Frontal cortex (tissue), 4 donors: ENCODE measurements around the gene GPN2. TPM values are rescaled to one million over a fixed set of nuclear protein-coding genes. Genes with fewer than 3 reads are reported as not detected.

Source experiments
- DNase-seq, 2 donors: peaks; one replicate each; pipeline ENCODE4 v3.0.0; 2012; ENCODE audit warnings: low spot score in 2 of 2
- FAIRE-seq: peaks from 2 replicates; lab custom pipeline; 2012; peaks lifted over from hg19 to GRCh38; lab: Jason Lieb, UNC
- total RNA-seq: library from RNA; depleted of rRNA; stranded (reverse); fragments of >200 nt; gene quantifications from one replicate; pipeline ENCODE4 v1.2.3, GENCODE V29; 2014
- donor health status: control.
- donor health status: control.
- donor health status: control.

The GPN2 gene
- total RNA-seq, result 8.6 TPM

DNA sequence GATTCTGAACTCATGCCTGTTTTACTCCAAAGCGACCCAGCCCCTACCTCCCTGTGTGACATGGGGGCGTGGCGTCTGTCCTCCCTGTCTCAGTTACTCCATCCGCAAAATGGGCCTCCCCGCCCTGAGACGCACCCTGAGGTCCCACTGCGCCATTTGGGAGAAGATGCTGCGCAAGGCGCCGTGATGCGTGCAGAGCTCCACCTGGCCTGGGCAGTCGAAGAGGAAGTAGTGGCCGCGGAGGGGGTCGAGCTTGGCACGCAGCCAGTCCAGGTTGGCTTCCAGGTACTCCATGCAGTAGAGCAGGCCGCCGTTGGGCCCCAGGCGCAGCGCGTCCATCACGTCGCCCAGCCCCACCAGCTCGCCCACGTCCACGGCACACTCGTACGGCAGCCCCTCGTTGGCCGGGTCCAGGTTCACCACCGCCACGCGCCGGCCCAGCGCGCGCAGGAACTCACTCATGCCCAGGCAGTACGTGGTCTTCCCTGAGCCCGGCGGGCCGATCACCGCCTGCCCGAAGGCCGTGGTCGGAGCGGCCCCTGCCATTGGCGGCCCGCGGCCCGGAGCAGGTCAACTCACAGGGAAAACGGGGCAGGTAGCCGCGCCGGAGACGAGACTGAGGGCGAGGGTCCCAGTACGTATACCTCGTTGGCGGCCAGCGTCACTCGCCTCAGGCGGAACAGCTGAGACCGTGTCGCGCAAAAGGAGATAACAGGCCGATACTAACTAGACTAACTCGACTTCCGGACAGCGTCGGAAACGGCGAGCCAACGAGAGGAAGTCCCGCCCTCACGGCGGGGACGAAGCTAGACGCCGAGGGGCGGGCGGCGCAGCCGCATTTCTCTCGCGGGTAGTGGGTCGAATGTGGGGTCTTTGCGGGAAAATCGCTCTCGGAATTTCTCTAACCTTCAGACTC, at the start of gene GPN2:
TSS of gene GPN2 (minus strand) at position 733 of the 916 bp plus-strand sequence. CDS start at position 546, 187 bp downstream.
- no peak for FAIRE-seq
- peak; percentile 88 to 92 for DNase-seq

DNA sequence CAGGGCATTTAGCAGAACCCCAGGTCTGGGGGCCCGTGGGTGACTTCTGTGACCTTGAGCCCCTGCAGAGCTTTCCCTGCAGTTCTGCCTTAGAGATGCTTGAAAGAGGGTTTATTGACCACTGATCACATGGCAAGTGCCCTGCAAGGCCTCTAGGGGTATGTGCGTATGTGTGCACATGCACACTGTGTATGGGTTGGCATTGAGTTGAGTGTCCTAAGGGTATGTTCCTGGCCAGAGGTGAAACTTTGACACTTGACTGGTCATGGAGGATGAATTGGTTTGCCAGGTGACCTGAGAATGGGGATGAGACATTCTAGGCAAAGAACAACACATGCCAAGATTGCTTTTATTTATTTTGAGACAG, 48.6 kb upstream of the GPN2 start:
- no peak for FAIRE-seq
- DNase-seq, result no peak

DNA sequence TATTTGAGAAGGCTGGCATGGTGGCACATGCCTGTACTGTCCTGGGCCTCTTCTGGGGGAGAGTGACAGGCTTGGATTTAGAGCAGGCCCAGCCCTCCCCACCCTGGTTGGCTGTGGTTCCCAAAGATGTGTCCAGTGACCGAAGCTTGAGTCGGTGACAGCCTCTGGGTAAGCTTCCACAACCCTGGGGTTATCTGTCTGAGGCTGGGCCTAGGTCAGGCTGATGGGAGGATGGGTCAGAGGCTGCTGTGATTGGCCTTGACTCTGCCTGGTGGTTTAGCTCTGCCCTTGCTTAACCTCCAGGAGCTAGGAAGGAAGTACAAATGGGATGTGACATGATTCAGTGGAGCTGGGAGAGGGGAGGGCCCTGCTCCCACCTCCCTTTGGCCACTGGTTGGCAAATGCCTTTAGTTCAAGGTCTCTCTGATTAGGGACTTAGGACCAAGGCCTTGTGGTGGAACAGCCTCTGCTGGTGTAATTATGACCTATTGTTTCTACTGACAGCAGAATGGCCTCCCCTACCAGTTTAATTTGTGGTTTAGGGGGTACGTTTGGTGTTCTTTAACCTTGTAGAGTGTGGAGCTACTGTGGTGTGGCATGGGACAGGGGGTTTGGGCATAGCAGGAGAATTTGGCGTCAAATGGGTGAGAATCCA, 48.0 kb upstream of the GPN2 start:
- FAIRE-seq (no peak), DNase-seq (no peak)

DNA sequence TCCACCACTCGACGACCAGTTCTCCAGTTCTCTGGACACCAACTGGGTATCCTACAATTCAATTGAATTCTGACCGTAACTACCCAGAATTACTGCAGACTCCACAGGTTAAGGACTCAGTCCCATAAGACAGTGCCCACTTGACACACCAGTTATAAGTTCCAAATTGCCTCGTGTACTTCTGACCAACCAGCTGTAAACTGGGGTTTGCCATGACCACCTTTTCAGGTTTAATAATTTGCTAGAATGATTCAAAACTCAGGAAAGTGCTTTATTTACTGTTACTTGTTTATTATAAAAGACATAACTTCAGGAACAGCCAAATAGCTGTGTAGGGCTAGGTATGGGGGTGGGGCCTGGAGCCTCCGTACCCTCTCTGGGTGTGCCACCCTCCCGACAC, 46.7 kb upstream of the GPN2 start:
- FAIRE-seq, result no peak
- DNase-seq, result no peak

DNA sequence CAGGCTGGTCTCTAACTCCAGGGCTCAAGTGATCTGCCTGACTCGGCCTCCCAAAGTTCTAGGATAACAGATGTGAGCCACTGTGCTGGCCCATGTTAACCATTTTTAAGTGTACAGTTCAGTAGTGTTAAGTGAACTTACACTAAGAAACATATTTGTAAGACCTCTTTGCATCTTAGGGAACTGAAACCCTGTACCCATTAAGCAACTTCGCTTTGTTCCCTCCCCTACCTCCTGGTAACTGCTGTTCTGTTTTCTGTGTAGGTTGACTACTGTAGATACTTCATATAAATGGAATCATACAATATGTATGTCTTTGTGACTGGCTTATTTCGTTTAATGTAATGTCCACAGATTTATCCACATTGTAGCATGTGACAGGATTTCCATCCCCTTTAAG, 42.4 kb upstream of the GPN2 start:
- FAIRE-seq (no peak), DNase-seq (no peak)

DNA sequence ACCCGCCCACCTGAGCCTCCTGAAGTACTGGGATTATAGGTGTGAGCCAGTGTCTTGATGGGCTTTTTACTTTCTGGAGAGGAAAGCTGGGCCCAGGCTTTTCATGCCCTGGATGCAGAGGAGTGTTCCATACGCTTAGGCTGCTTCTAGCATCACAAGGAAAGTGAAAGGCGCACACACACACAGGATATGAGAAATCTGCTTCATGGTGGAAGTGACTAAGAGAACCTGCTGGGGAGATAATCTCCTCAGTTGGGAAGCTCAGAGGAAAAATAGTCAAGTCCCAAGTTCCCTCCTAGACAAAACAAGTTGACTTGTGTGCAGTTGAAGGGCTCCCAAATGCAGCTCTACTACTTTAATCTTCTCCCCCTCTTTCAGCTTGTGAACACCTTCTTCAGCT, 33.6 kb upstream of the GPN2 start:
- FAIRE-seq (no peak), DNase-seq (no peak)

DNA sequence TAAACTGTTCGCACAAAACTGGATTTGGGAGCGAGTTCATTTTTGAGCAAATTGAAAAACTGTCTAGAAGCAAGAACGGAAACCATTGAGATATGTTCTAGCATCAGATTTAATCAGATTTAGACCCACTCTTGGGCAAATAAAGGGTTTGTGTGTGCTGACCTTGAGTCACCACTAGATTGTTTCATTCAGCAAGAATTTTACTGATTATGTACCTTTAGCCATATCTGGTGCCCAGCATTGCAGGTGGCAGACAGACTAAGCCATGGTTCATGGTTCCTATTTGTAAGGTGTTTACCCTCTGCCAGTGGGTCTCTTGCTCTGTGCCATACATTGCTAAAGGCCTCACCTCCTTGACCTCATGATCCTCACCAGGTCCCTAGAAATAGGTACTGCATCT, 32.8 kb upstream of the GPN2 start:
- FAIRE-seq, result no peak

DNA sequence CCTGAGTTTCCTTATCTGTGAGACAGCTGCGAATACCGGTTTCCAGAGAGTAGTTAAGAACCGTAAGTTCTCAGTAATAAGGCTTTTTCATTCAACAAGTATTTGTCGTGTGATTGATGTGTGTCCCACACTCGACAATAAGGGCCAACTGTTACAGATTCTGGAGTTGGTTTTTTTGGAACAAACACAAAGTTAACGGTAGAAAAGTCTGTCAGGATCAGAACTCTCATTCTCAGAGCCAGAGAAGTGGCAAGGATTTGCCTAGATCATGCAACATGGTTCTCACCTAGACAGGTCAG, 32.3 kb upstream of the GPN2 start:
- DNase-seq (no peak), FAIRE-seq (no peak)

More for the DNA sequence above, 32.8 kb upstream of the GPN2 start:
- DNase-seq, result no peak

DNA sequence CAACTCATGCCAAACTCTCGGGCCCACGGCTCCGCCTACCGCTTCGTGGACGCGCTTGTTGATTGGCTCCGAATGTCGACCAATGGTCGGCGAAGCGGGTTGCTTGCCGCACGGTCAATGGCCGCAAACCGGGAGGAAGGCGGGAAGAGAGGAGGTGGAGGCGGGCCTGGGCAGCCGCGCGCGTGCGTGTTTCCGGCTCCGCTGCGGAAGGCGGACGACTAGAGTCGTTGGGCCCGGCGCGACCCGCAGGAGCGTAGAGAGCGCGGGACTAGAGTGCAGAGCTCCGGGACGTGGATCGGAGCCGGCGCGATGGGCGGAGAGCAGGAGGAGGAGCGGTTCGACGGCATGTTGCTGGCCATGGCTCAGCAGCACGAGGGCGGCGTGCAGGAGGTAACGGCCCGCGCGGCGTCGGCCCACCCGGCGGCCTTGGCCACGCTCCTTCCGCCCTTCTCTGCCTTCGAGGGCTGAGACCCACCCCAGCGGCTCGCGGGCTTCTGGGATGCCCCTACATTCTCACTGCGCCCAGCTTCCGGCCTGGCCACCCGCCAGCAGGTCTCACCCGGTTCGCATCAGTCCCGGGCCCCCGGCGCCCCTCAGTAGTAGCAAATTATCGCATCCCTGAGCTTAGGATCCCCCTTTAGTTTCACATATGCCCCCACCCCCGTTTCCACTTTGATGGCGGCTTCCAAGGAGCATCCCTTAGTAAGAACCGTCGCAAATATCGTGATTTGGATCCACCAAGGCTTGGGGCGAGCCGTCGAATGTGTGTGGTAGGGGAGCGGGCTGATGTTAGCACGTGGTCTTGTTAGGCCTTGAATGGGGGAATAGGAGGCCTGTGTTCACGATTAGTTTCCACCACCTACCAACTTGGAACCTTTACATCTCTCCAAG, 31.7 kb upstream of the GPN2 start, which contains the start of gene NUDC:
TSS of gene NUDC (plus strand) at position 204 of the 891 bp plus-strand sequence. CDS start at position 310, 106 bp downstream.
- FAIRE-seq (peak; percentile 98), DNase-seq (peak; percentile 95 to 98)

DNA sequence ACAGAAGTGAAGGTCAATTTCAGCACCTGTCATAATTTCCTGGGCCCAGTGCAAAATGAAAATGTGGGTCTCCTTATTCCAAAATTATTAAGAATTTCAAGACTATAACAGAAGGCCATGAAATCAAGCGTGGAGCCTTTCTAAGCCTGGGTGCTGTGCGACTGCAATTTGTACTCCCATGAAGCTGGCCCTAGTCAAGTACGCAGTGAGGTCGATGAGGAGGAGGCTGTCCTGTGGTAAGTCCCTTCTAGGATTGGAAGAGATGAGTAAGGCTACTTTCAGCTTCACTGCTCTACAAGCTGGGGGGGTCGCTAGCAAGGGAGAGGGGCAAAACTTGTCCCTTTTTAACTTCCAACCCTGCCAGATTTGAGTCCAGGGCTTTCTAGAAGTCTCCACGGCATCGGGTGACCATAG, 31.1 kb upstream of the GPN2 start:
- DNase-seq (no peak), FAIRE-seq (no peak)

DNA sequence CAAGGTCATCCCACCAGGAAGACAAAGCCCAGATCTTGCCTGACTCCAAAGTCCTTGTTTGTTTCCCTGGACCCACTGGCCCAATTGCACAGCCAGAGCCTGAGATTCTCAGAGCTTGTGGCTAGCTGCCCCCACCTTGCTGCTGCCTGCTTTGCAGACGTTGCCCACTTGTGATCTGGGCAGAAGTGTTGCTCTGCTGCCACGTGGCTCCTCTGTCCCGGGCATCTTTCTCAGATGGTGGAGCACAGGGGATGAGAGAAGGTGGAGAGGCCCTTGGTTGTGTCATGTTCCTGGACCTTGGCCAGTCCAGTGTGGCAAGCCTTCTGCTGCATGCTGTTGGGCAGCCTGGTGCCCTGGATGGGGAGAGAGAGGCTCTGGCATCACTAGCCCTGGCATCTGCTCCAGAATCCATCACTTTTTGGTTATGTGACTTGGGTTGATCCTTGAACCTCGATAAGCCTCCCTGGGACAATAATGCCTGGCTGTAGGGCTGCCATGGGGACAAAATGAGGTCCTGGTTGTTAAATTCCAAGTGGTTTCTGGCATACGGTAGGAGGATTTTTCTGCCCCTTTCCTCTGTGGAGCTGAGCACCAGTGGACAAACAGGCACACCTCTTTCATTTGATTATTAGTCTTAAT, 25.2 kb upstream of the GPN2 start:
- FAIRE-seq (no peak), DNase-seq (no peak)

DNA sequence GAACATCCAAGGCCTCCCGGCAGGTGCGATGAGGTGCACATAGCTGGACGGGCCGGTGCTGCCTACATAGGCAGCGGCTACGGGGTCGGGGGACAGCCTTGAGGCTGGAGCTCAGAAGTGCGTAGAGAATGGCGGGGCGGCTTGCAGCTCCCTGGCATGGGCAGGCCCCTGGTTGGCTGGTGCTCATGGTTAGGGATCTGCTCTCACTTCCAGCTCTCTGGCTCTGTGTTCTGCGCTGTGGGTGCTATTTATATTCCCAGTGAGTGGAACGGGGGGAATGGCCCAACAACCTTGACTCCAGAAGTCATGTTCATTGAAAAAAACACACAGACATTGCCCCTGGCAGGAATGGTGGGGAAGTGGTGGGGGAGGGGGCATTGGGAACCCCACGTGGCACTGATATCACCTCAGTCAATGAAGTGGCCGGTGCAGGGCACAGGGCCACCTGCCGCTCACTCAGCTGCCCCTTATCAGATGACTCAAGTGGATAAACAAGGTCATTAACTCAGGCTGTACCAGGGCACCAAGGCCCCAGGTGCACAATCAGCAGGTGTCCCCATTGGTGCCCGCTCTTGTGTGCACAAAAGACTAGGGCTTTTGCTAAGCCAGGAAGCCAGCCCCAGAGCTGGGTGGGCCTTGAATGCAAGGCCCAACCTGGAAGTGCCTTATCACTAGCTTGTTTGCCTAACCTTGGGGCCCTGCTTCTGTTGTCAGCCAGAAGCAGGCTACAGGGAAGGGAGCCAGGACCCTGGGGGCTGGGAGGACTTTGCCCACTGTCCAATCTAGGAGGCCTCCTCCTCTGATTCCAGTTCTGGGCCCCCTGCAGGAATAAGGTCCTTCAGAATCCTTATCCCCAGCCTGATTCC, 23.9 kb upstream of the GPN2 start, which contains the start of gene NR0B2:
TSS of gene NR0B2 (minus strand) at position 222 of the 866 bp plus-strand sequence. CDS start at position 187, 35 bp downstream.
- DNase-seq, result no peak
- no peak for FAIRE-seq

DNA sequence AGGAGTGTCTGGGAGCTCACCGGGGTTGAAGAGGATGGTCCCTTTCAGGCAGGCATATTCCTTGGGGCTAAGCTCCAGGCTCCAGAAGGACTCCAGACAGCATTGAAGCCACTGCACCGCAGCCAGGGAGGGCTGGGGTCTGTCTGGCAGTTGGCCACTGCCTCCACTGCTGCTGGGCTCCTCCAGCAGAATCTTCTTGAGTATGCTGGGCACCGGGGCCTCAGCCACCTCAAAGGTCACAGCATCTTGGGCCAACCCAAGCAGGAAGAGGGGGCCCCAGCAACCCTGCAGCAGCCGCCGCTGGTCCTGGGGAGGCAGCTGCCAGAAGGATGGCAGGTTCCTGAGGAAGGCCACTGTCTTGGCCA, 23.3 kb upstream of the GPN2 start:
- FAIRE-seq (no peak), DNase-seq (no peak)

DNA sequence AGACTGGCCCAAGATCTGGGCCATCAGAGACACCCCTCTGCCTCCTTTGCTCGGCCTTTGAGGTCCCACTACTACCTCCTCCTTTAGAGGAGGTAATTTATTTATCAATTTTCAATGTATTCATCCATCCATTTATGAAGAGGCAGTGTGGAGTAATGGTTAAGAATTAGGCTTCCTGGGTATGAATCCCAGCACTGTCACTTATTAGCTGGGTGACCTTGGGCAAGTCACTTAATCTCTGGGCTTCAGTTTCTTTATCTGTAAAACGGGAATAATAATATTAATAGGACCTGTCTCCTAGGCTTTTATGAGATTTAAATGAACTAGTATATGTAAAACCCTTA, 22.0 kb upstream of the GPN2 start:
- FAIRE-seq (no peak), DNase-seq (no peak)

DNA sequence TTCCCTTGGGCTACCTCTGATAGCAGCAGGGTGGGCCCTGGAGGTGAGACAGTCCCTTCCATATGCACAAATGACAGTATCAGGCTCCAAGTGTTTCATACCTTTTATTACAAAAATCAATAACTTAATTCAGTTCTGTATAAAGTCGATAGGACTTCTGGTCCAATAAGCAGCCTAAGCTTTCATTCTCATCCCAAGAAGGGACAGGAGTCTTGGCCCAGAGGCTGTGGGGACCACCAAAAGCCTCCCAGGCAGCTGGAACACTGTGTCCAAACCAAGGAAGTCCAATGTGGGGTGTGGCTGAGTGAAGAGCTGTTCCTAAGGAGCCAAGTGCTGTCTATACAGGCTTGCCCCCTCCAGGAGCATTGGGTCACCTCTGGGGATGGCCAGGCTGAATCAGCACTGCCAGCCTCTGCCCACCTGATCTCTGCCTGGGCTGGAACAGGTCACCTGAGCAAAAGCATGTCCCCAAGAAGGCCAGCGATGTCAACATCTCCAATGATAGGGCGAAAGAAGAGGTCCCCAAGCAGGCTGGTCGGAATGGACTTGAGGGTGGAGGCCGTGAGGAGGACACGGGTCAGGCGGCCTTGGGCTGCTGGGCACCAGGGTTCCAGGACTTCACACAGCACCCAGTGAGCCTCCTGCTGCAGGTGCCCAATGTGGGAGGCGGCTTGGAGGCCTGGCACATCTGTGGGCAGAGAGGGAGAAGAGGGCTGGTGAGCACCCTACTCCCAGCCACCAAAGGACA, 21.5 kb upstream of the GPN2 start:
- no peak for DNase-seq

DNA sequence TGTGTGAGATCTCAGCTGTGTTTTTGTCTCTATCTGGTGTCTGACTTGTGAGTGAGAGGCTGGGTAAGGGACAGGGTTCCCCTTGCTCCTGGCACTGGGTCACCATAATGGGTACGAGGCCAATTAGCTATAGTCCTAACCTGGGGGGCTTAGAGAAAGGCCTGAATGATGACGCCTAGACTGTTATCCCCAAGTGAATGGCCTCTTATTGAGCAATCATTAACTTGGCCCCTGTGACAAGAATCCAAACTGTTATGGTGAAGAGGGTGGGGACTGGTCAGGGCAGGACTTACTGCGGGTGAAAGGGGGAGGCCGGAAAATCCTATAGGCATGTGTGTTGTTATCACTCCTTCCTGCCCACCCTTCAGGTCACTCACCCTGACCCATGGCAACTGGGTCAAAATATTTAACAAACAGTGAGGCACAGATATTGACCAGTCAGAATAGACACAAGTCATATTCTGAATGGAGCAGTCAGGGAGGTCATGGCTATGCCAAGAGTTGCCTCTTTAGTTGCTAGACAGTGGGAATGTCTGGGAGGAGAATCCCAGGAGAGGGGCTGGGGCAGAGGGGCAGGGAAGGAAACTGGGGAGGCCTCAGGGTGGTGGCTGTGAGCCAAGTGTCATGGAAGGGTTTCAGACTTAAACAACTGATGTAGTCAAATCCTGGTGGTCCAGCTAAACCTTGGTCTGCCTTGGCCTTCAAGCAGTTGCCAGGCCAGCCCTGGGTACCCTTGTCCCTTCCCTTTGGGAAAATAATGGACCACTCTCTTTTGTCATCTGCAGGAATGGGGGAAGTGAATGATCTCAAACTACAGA, 20.5 kb upstream of the GPN2 start:
- DNase-seq (no peak), FAIRE-seq (no peak)

More for the DNA sequence above, 21.5 kb upstream of the GPN2 start:
- FAIRE-seq, result no peak

DNA sequence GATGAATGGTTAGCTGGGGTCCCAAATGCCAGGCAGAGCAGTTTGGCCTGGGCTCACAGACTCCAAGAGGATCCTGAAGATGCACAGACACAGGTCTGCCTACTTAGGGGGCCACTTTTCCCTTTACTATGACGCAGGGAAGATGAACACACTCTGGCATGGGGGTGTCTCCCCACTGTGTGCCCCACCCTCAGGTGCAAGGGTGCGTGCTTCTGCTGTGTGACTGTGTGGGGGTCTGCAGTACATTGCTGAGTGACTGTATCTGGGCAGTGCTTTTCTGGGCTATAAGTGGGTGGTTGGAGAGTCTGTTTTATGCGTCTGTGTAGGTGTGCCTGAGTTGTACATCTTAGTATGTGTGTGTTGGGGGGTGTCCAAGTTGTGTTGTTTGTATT, 19.9 kb upstream of the GPN2 start:
- FAIRE-seq, result no peak
- no peak for DNase-seq
